ENCODE data around the gene NPTX1. TPM values are rescaled to one million over a fixed set of nuclear protein-coding genes. Genes with fewer than 3 reads are reported as not detected.

The NPTX1 gene
- total RNA-seq, 3 donors from 2014 or later (not counting 1 experiment from before 2014, with no cell fraction given) = 1.0 to 2.2 (median 2.2) TPM

DNA sequence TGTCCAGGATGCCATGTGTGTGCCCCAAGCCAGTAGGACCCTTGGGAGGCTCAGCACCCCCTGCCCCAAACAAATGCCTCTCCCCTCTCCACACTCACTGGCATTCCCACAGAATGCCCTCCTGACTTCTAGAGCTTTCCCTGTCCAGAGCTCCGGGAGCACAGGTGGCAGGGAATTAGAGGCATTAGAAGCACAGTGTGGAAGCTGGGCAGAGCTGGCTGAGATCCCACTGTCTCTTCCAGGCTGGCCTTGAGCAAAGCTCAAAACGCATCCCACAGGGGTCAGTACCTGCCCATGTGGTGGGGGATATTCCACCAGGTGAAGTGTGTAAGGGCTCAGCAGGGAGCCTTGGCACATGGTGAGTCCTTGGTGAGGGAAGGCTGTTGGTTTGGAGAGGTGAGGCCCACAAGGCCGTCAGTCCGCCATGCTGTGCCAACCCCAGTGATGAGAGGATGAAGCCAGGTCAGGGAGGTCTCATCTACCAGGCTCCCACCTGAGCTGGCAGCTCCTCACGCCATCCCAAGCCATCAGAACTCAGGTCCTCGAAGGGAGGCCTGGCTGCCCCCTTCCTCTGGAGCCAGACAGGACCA lies 43.4 kb downstream of the NPTX1 start:
- intact Hi-C loops (cut with micrococcal nuclease) = no loop called here
- Histone ChIP-seq H3K27me3 (ENCODE audit: control insufficient read depth, insufficient read depth, low read length) (no peaks in the 10 kb centered on the region), H3K4me3 (ENCODE audit: low read length) (no peak overlapping the region), H3K27ac (ENCODE audit: low read length) (no peak overlapping the region), H3K9me3 (ENCODE audit: control insufficient read depth, insufficient read depth, low read length) (no peaks in the 10 kb centered on the region), H3K4me1 (ENCODE audit: control insufficient read depth, insufficient read depth, low read length) (no peaks in the 10 kb centered on the region), H3K36me3 (ENCODE audit: control insufficient read depth, insufficient read depth, low read length) (no peaks in the 10 kb centered on the region)
- H3K9me3 Mint-ChIP-seq = no peaks in the 10 kb centered on the region
- H3K36me3 Mint-ChIP-seq = no peaks in the 10 kb centered on the region
- no peaks in the 10 kb centered on the region for H3K27me3 Mint-ChIP-seq (ENCODE audit: low read depth in 2 of 2)
- DNase-seq (no peak), ATAC-seq (no peak)
- H3K4me3 Mint-ChIP-seq = no peak overlapping the region
- H3K4me1 Mint-ChIP-seq = no peaks in the 10 kb centered on the region
- no peak overlapping the region for H3K27ac Mint-ChIP-seq
- TF ChIP-seq, protein P1, sequence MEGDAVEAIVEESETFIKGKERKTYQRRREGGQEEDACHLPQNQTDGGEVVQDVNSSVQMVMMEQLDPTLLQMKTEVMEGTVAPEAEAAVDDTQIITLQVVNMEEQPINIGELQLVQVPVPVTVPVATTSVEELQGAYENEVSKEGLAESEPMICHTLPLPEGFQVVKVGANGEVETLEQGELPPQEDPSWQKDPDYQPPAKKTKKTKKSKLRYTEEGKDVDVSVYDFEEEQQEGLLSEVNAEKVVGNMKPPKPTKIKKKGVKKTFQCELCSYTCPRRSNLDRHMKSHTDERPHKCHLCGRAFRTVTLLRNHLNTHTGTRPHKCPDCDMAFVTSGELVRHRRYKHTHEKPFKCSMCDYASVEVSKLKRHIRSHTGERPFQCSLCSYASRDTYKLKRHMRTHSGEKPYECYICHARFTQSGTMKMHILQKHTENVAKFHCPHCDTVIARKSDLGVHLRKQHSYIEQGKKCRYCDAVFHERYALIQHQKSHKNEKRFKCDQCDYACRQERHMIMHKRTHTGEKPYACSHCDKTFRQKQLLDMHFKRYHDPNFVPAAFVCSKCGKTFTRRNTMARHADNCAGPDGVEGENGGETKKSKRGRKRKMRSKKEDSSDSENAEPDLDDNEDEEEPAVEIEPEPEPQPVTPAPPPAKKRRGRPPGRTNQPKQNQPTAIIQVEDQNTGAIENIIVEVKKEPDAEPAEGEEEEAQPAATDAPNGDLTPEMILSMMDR (IDR thresholded peaks at IDR 0.05) = no peak
- WGBS (ENCODE audit: insufficient coverage) = 85% methylated on average over 6 of the region's 6 CpGs

DNA sequence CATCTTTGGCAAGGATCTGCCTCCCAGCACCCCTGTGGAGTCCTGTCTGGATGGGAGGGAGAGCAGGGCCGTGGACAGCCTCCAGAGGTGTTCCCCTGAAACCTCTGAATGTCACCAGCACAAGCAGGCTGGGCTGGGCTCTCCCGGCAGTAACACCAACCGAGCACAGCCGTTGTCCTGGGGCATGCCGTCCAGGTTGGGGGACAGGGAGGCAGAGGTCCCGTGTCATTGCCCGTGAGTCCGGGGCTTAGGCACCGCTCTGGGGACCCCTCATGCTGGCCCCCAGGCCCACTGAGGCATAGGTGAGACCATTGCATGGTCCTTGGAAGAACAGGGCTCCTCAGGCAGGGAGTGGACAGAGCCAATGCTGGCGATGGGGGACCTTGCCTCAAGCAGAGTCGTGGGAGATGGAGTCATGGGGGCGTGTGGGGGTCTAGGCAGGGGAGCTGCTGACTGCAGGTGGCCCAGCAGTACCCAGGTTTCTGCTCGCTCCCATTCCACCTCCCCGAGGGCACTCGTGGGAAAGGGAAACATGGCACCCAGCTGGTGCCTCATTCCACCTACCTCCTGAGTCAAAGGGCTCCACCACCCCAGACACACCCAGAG lies 44.0 kb downstream of the NPTX1 start:
- H3K9me3 Mint-ChIP-seq = no peaks in the 10 kb centered on the region
- no peak overlapping the region for H3K4me3 Mint-ChIP-seq
- intact Hi-C loops (cut with micrococcal nuclease) = no loop called here
- H3K36me3 ChIP-seq (ENCODE audit: control insufficient read depth, insufficient read depth, low read length) = no peaks in the 10 kb centered on the region
- H3K27me3 ChIP-seq (ENCODE audit: control insufficient read depth, insufficient read depth, low read length) = no peaks in the 10 kb centered on the region
- H3K4me1 Mint-ChIP-seq = no peaks in the 10 kb centered on the region
- DNase-seq (no peak), ATAC-seq (no peak)
- no peak overlapping the region for H3K4me3 ChIP-seq (ENCODE audit: low read length)
- H3K27me3 Mint-ChIP-seq (ENCODE audit: low read depth in 2 of 2) = no peaks in the 10 kb centered on the region
- no peaks in the 10 kb centered on the region for H3K9me3 ChIP-seq (ENCODE audit: control insufficient read depth, insufficient read depth, low read length)
- H3K27ac ChIP-seq (ENCODE audit: low read length) = no peak overlapping the region
- TF ChIP-seq, protein P1 (IDR thresholded peaks at IDR 0.05) = no peak
- no peaks in the 10 kb centered on the region for H3K36me3 Mint-ChIP-seq
- no peaks in the 10 kb centered on the region for H3K4me1 ChIP-seq (ENCODE audit: control insufficient read depth, insufficient read depth, low read length)
- 82% methylated on average over 15 of the region's 15 CpGs for WGBS (ENCODE audit: insufficient coverage)
- no peak overlapping the region for H3K27ac Mint-ChIP-seq

DNA sequence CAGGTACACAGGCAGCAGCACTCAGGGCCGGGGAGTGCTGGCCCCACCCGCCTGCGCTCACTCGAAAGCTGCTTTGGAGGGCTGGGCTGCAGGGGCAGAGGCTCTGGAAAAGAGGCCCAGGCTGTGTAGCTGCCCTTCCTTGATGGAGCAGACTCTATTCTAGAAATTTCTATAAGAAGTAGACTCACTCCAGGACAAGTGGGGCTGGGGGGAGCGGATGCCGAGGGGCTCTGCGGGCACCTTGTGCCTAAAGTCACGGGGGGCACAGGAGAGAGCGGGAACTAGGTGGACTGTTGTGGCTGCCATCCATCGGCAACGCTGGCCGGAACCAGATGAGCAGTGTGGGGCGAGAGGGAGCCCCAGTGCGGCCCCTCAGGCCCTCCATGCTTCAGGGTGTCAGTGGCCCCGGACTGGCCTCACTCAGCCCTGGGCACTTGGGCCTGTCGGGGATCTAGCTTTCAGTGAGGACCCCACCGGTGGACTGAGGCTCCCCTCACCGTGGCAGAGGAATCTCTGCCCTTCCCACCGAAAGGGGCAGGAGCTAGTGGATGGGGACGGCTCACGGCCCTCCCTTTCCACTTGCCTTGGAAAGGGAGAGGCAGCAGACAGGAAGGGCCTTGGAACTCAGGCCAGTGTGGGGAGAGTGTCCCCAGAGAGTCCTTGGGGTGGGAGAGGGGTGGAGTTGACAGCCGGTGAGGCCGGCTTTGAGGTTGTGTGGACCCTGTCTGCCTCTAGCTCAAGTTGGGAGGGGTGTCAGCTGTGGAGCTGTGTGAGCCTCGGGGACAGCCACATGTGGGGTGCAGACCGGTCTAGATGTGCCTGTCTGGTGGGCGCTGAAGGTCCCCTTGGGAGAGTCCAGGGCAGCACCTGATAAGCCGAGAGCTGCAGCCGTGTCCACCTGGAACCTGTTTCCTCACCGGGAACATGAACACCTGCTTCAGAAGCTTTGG lies 44.9 kb downstream of the NPTX1 start:
- no peak overlapping the region for H3K27ac ChIP-seq (ENCODE audit: low read length)
- H3K36me3 ChIP-seq (ENCODE audit: control insufficient read depth, insufficient read depth, low read length) = no peaks in the 10 kb centered on the region
- ATAC-seq (no peak), DNase-seq (no peak)
- no peaks in the 10 kb centered on the region for H3K27me3 ChIP-seq (ENCODE audit: control insufficient read depth, insufficient read depth, low read length)
- intact Hi-C loops (cut with micrococcal nuclease) = no loop called here
- peaks cover 8% of the 10 kb centered on the region for H3K4me1 ChIP-seq (ENCODE audit: control insufficient read depth, insufficient read depth, low read length)
- Mint-ChIP-seq H3K27ac (no peak overlapping the region), H3K9me3 (no peaks in the 10 kb centered on the region), H3K27me3 (ENCODE audit: low read depth in 2 of 2) (no peaks in the 10 kb centered on the region), H3K4me1 (peaks cover 0 to 8% of the 10 kb centered on the region in 2 donors), H3K36me3 (no peaks in the 10 kb centered on the region), H3K4me3 (no peak overlapping the region)
- no peak overlapping the region for H3K4me3 ChIP-seq (ENCODE audit: low read length)
- H3K9me3 ChIP-seq (ENCODE audit: control insufficient read depth, insufficient read depth, low read length) = no peaks in the 10 kb centered on the region
- WGBS (ENCODE audit: insufficient coverage) = 95% methylated on average over 29 of the region's 29 CpGs
- TF ChIP-seq, protein P1 (IDR thresholded peaks at IDR 0.05) = no peak
